Ammon's horn (tissue), 1 donor: Measurements from ENCODE around the gene MRGPRF.

ENCODE experiments used
- DNase-seq: peaks from one replicate; pipeline ENCODE4 v3.0.0-alpha.2; 2016; ENCODE audit warnings: low spot score

MRGPRF gene

DNA sequence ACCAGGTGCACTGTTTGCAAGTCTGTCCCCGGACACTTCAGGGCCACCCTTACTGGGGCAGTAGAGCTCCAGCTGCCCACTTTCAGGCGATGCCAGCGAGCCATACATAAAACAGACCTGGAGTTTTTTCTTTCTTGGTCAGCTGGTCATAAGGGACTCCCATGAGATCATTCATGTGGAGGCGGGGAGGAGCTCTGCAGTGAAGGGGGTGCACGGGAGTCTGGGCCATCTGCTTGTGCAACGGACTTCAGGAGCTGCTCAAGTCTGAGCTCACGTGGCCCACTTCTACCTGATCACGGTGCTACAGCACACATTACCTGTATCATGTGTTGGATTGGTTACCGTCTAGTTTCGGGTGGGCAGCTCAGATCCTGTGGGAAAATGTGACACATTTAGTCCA is 9.2 kb upstream of the MRGPRF start:
- no peak for DNase-seq

- DNase-seq = no peak
These were observed 5.9 kb upstream of the MRGPRF start for GRCh38 chr11:69018924-69019323.

GRCh38 chr11:69017951-69018350 is 4.9 kb upstream of the MRGPRF start:
- no peak for DNase-seq

GRCh38 chr11:69014898-69015549 is 2.0 kb upstream of the MRGPRF start:
- DNase-seq = no peak

- no peak for DNase-seq
These were observed 1.2 kb upstream of the MRGPRF start for GRCh38 chr11:69014084-69014851.

- no peak for DNase-seq
These were observed 696 bp downstream of the MRGPRF start for GRCh38 chr11:69012092-69013008.

GRCh38 chr11:69011624-69012091 is 1.4 kb downstream of the MRGPRF start:
- DNase-seq = no peak

DNA sequence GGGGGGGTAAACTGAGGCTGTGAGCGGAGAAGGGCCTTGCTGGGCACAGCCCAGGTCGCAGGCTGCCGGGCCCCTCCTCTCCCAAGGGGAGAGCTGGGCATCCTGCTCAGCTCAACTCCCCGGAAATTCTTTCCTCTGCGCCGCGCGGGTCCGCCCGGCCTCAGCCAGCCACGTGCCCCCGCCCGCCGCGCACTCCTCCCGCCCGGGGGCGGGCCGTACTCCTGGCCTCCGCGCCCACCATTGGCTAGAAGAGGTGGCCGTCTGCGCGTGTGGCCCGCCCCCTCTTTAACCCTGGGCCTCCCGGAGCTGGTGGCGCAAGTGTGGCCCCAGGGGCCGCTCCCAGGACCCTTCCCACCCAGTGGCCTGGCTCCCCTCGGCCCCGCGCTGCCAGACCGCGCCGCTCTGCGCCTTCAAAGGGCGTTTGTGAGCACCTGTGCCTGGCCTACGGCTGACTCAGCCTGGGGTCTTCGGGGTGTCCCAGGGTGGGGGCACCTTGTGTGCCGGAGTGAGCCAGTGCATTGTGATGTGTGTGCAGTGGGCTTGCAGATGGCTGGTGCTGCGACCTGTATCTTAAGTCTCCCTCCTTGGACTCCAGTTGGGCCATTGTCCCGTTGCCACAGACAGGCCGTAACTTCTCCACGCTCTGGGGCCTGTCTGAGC is 2.0 kb downstream of the MRGPRF start:
- peak; percentile 49 for DNase-seq

DNA sequence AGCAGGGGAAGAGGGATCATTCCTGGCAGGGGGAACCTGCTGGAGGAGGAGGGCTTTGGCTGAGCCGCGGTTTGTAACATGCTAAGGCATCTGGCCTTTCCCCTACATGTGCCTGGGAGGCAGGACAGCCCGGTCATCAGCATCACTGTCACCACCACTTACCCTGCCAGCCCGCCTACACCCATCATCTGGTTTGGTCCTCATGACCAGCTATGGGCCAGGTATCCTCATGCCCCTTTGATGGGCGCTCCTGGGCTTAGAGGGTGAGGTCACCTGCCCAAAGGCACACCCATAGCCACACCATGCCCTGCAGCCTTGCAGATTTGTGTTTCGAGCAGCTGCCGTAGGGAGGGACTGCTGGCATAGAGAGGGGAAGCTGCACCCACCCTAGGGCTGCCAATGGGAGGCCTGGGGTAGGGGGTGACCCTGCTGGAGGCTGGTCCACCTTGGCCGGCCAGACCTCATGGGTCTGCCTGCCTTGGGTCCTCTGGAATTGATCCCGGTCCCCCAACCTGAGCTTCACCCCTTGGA is 2.6 kb downstream of the MRGPRF start:
- no peak for DNase-seq

GRCh38 chr11:69009441-69010211 is 3.4 kb downstream of the MRGPRF start:
- no peak for DNase-seq

- DNase-seq = no peak
These were observed 4.2 kb downstream of the MRGPRF start for GRCh38 chr11:69008737-69009440.

DNA sequence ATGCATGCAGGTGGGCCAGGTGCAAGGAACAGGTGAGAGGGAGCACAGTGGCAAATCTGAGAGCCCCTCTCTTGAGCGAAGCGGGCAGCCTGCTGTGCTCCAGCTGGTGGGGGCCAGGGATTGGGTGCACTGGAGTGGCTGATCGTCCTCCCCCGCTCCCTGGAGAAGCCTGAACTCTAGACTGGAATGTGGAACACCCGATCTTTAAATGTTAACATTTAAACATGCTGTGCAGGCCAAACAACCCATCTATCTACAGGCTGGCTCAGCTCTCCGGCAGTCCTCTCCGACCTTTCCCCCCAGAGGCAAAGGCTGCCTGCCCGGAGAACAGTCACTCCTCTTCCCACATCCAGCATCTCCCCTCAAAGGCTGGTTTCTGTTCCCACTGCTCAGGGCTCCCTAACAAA is 5.1 kb downstream of the MRGPRF start:
- DNase-seq = no peak

- DNase-seq = no peak
These were observed 6.2 kb downstream of the MRGPRF start for GRCh38 chr11:69006816-69007215.

- no peak for DNase-seq
These were observed 7.2 kb downstream of the MRGPRF start for GRCh38 chr11:69005631-69006368.

- no peak for DNase-seq
These were observed 7.8 kb downstream of the MRGPRF start for GRCh38 chr11:69005183-69005630.

DNA sequence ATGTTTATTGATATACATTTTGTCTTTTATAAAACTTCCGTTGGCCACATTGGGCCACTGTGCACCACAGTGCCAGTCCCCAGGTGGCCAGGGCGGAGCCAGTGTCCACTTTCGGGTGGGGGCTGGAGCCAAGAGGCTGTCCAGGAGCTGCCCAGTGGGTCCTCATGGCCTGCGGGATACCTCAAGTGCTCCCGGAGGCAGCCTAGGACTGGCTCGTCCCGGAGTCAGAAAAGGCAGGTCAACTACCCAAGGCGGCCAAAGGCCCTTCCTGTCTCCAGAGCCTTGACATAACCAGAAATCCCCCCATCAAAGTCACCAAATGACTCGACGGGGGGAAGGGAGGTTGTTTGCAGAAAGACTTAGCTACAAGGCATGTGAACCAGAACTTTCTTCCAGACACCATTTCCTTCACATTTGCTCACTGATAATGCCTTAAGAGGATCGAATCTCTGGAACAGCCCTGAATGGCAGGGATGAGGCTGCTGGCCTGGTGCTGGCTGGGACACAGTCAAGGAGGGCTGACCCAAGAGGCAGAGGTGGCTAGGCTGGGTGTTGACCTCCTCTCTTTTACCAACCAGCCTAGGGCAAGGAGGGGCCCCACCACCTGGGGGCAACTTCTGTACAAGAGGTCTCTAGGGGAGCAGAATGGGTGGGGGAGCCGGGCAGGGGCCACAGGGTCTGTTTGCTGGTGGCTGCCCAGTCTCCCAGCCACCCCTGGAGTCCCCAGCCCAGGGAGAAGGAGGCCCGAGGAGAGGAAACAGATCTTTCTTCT is 8.4 kb downstream of the MRGPRF start:
- DNase-seq = no peak

- DNase-seq = no peak
These were observed 9.1 kb downstream of the MRGPRF start for GRCh38 chr11:69003866-69004367.

- no peak for DNase-seq
These were observed 9.7 kb downstream of the MRGPRF start for GRCh38 chr11:69003301-69003865.
